Kidney glomerular epithelial cell (primary cell): ENCODE results near the gene C7.
A peak's percentile ranks its signal among the peaks of the same experiment; 100 is the strongest.
"Not testable (repeated sequence)": the region's sequence is repeated elsewhere in the genome, so short reads cannot be mapped to it uniquely, and the experiment has no call there.

ENCODE experiments used
- DNase-seq: peaks from one replicate; lab custom pipeline; 2025; lab: John Stamatoyannopoulos, UW

C7 gene

GRCh38 chr5:40991168-40991980 is 82.1 kb downstream of the C7 start:
- DNase-seq, result peak; percentile 33

- no peak for DNase-seq
Observed at GRCh38 chr5:40991981-40992559, 82.8 kb downstream of the C7 start.

- DNase-seq, result peak; percentile 52
Observed at GRCh38 chr5:40995801-40996586, 86.7 kb downstream of the C7 start.

GRCh38 chr5:40999142-40999541 is 89.8 kb downstream of the C7 start:
- no peak for DNase-seq

GRCh38 chr5:40999966-41000365 is 90.7 kb downstream of the C7 start:
- DNase-seq, result no peak

GRCh38 chr5:41003670-41004376 is 94.5 kb downstream of the C7 start:
- DNase-seq, result no peak

- DNase-seq, result no peak
Observed at GRCh38 chr5:41004931-41005330, 95.6 kb downstream of the C7 start.

GRCh38 chr5:41009232-41009631 is 99.9 kb downstream of the C7 start:
- DNase-seq, result peak; percentile 26

GRCh38 chr5:41010572-41010971 is 101.3 kb downstream of the C7 start:
- DNase-seq, result no peak

- DNase-seq, result no peak
Observed at GRCh38 chr5:41012318-41012717, 103.0 kb downstream of the C7 start.

- not testable (repeated sequence) for DNase-seq
Observed at GRCh38 chr5:41022600-41022999, 113.3 kb downstream of the C7 start.
